Tibial nerve (tissue), 4 donors: Measurements from ENCODE around the gene PRKAB2.

ENCODE experiments used
- EP300 ChIP-seq, 2 donors: sonication (generic); formaldehyde crosslinking; IDR thresholded peaks; one replicate each; pipeline ENCODE4 v1.6.1; 2017; ENCODE audit warnings: antibody characterized with exemption in 2 of 2, mild to moderate bottlenecking in 1 of 2
- POLR2A ChIP-seq, 2 donors: fragments of 450-650 bp; IDR thresholded peaks; one replicate each; pipeline ENCODE4 v1.6.1; 2017; ENCODE audit warnings: antibody characterized with exemption in 2 of 2, mild to moderate bottlenecking in 2 of 2, moderate library complexity in 2 of 2
- TF ChIP-seq, protein P1 (sequence below), 5 experiments: fragments of 200-600 bp in 3 of 5; fragments of 450-650 bp in 2 of 5; sonication (generic) in 3 of 5; IDR thresholded peaks; one replicate each; pipeline ENCODE4 v1.5.1; 2016 to 2019; ENCODE audit warnings: antibody characterized with exemption in 5 of 5, mild to moderate bottlenecking in 3 of 5, moderate library complexity in 2 of 5

GRCh38 chr1:147152772-147153171 is 19.5 kb downstream of the PRKAB2 start:
- TF ChIP-seq, protein P1, sequence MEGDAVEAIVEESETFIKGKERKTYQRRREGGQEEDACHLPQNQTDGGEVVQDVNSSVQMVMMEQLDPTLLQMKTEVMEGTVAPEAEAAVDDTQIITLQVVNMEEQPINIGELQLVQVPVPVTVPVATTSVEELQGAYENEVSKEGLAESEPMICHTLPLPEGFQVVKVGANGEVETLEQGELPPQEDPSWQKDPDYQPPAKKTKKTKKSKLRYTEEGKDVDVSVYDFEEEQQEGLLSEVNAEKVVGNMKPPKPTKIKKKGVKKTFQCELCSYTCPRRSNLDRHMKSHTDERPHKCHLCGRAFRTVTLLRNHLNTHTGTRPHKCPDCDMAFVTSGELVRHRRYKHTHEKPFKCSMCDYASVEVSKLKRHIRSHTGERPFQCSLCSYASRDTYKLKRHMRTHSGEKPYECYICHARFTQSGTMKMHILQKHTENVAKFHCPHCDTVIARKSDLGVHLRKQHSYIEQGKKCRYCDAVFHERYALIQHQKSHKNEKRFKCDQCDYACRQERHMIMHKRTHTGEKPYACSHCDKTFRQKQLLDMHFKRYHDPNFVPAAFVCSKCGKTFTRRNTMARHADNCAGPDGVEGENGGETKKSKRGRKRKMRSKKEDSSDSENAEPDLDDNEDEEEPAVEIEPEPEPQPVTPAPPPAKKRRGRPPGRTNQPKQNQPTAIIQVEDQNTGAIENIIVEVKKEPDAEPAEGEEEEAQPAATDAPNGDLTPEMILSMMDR (IDR thresholded peaks at IDR 0.05), result no peak
- no peak for TF ChIP-seq POLR2A (IDR thresholded peaks at IDR 0.05)
- no peak for TF ChIP-seq EP300 (IDR thresholded peaks at IDR 0.05)
